NCI-H748 (cell line): ENCODE data around the gene TMEM242.
"Not testable (repeated sequence)": the region's sequence is repeated elsewhere in the genome, so short reads cannot be mapped to it uniquely, and the experiment has no call there.

ENCODE experiments used
- DNase-seq: peaks from one replicate; lab custom pipeline; 2025; ENCODE audit not compliant: unreplicated experiment; lab: John Stamatoyannopoulos, UW

Gene TMEM242

GRCh38 chr6:157323255-157323965 lies at the start of gene TMEM242:
TMEM242 (minus strand) TSS chr6:157323519; CDS start chr6:157323499, 20 bp downstream.
- no peak for DNase-seq

GRCh38 chr6:157372501-157373280 lies 49.4 kb upstream of the TMEM242 start:
- no peak for DNase-seq

GRCh38 chr6:157370755-157371154 lies 47.4 kb upstream of the TMEM242 start:
- DNase-seq = no peak

- no peak for DNase-seq
Measured at GRCh38 chr6:157368359-157369049, 45.2 kb upstream of the TMEM242 start.

- no peak for DNase-seq
Measured at GRCh38 chr6:157366648-157367047, 43.3 kb upstream of the TMEM242 start.

GRCh38 chr6:157364705-157365104 lies 41.4 kb upstream of the TMEM242 start:
- DNase-seq = no peak

- DNase-seq = no peak
Measured at GRCh38 chr6:157361886-157362285, 38.6 kb upstream of the TMEM242 start.

GRCh38 chr6:157358287-157358686 lies 35.0 kb upstream of the TMEM242 start:
- peak; percentile 27 for DNase-seq

GRCh38 chr6:157346373-157346772 lies 23.1 kb upstream of the TMEM242 start:
- DNase-seq = no peak

- no peak for DNase-seq
Measured at GRCh38 chr6:157343732-157344131, 20.4 kb upstream of the TMEM242 start.

GRCh38 chr6:157339432-157339831 lies 16.1 kb upstream of the TMEM242 start:
- DNase-seq = no peak

GRCh38 chr6:157337751-157338150 lies 14.4 kb upstream of the TMEM242 start:
- no peak for DNase-seq

GRCh38 chr6:157337276-157337675 lies 14.0 kb upstream of the TMEM242 start:
- DNase-seq = not testable (repeated sequence)

- DNase-seq = peak; percentile 59
Measured at GRCh38 chr6:157335829-157336228, 12.5 kb upstream of the TMEM242 start.

GRCh38 chr6:157333956-157334355 lies 10.6 kb upstream of the TMEM242 start:
- DNase-seq = no peak

- no peak for DNase-seq
Measured at GRCh38 chr6:157333537-157333936, 10.2 kb upstream of the TMEM242 start.

- DNase-seq = no peak
Measured at GRCh38 chr6:157332813-157333212, 9.5 kb upstream of the TMEM242 start.

GRCh38 chr6:157330831-157331230 lies 7.5 kb upstream of the TMEM242 start:
- no peak for DNase-seq

- no peak for DNase-seq
Measured at GRCh38 chr6:157329829-157330228, 6.5 kb upstream of the TMEM242 start.

- no peak for DNase-seq
Measured at GRCh38 chr6:157328108-157328692, 4.9 kb upstream of the TMEM242 start.

- DNase-seq = no peak
Measured at GRCh38 chr6:157326979-157327378, 3.7 kb upstream of the TMEM242 start.
